COR-L47 (cell line): ENCODE results near the gene SRPK2.

Source experiments
- DNase-seq: peaks from one replicate; lab custom pipeline; 2025; lab: John Stamatoyannopoulos, UW

SRPK2 gene

GRCh38 chr7:105098863-105099515, 289.7 kb downstream of the SRPK2 start:
- no peak for DNase-seq

GRCh38 chr7:105097619-105098018, 291.1 kb downstream of the SRPK2 start:
- no peak for DNase-seq

- DNase-seq: no peak
Measured at GRCh38 chr7:105096306-105096705, 292.4 kb downstream of the SRPK2 start.

- DNase-seq: no peak
Measured at GRCh38 chr7:105094966-105095365, 293.8 kb downstream of the SRPK2 start.

- no peak for DNase-seq
Measured at GRCh38 chr7:105088456-105088855, 300.3 kb downstream of the SRPK2 start.

- DNase-seq: no peak
Measured at GRCh38 chr7:105087981-105088380, 300.7 kb downstream of the SRPK2 start.

GRCh38 chr7:105086850-105087249, 301.9 kb downstream of the SRPK2 start:
- DNase-seq: no peak

GRCh38 chr7:105084581-105084980, 304.1 kb downstream of the SRPK2 start:
- no peak for DNase-seq

- DNase-seq: no peak
Measured at GRCh38 chr7:105079348-105079747, 309.4 kb downstream of the SRPK2 start.

- DNase-seq: no peak
Measured at GRCh38 chr7:105073143-105073542, 315.6 kb downstream of the SRPK2 start.

- no peak for DNase-seq
Measured at GRCh38 chr7:105068886-105069285, 319.8 kb downstream of the SRPK2 start.

GRCh38 chr7:105067691-105068090, 321.0 kb downstream of the SRPK2 start:
- no peak for DNase-seq
